Measurements from ENCODE around the gene MKI67.

- no peak for TF ChIP-seq POLR2A (IDR thresholded peaks at IDR 0.05; ENCODE audit: low read depth, low read length)
- TF ChIP-seq CTCF (conservative IDR thresholded peaks at IDR 0.05; ENCODE audit: low read depth, low read length) = no peak
- TF ChIP-seq RFX5 (IDR thresholded peaks at IDR 0.05; ENCODE audit: low read depth, low read length) = no peak
- no peak for TF ChIP-seq MAFK (IDR thresholded peaks at IDR 0.05; ENCODE audit: low read depth, low read length)
- TF ChIP-seq FOS (IDR thresholded peaks at IDR 0.05; ENCODE audit: low read depth, low read length) = no peak
- no peak for TF ChIP-seq BHLHE40 (IDR thresholded peaks at IDR 0.05; ENCODE audit: low read depth, low read length)
- no peak for TF ChIP-seq NFE2L2 (IDR thresholded peaks at IDR 0.05; ENCODE audit: low read depth, low read length)
- no peak for TF ChIP-seq CEBPB (IDR thresholded peaks at IDR 0.05; ENCODE audit: low read depth, low read length)
- TF ChIP-seq RAD21 (IDR thresholded peaks at IDR 0.05; ENCODE audit: low read length) = no peak
- no peak for TF ChIP-seq ELK1 (IDR thresholded peaks at IDR 0.05; ENCODE audit: borderline replicate concordance, low read depth, low read length)
Observed at GRCh38 chr10:128062331-128062880, 63.8 kb downstream of the MKI67 start.
